ENCODE data around the gene CYSTM1.
"Not testable (repeated sequence)": the region's sequence is repeated elsewhere in the genome, so short reads cannot be mapped to it uniquely, and the experiment has no call there.

Gene CYSTM1

DNA sequence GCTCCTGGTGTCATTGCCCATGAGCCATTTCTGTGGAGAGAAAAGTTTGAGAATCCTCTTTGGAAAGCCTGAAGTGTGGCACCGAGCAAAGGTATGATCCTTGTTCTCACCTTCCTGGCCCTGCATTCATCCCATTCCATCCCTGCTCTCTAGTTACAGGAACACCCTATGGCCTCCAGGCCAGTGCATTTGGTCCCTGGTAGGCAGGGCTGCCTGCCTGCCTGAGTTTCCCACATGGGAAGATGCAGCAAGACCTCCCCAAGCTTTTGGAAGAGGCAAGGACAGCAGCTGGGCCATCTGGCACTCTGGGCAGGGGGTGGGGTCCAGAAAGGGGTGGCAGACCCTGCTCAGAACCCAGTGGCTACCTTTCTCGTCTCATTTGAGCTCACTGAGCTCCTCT is 24.8 kb upstream of the CYSTM1 start:
- no peak for DNase-seq (ENCODE audit: low spot score)

DNA sequence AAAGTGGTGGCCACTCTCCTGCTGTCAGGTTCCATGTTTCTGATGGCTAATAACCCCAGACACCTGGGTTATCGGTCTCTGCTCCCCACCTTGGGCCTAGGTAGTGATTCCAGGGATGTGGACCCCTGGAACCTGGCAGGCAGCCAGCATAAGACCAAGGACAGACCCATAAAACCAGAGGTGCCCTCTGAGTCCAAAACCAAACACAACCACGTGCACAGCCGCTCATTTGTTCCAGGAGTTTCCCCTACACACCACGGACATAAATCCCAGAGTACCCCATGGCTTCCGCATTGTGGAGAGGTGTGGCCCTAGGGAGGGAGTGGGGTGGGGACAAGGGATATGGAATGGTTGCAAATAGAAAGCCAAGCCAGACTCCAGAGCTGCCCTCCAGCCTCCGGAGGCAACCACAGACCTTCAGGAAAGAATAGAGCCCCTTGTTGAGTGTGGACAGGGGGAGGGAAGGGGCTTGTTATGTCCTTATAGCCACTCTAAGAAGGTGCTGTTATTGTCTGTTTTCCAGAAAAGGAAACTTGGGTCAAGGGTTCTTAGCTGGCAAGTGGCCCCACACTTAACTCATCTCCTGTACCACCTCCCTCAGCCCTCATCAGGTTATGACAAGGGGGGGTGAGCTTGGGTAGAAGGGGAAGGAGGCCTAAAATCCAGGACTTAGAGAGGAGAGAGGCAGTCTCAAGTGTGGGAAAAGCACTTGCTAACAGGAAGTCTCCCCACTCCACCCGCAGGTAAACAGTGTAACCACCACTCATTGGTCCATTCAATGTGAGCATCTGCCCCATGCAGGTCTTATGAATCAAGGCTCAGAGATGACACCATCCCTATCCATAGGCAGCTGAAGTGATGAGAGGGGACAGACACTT is 23.6 kb upstream of the CYSTM1 start:
- DNase-seq (ENCODE audit: low spot score), result no peak

DNA sequence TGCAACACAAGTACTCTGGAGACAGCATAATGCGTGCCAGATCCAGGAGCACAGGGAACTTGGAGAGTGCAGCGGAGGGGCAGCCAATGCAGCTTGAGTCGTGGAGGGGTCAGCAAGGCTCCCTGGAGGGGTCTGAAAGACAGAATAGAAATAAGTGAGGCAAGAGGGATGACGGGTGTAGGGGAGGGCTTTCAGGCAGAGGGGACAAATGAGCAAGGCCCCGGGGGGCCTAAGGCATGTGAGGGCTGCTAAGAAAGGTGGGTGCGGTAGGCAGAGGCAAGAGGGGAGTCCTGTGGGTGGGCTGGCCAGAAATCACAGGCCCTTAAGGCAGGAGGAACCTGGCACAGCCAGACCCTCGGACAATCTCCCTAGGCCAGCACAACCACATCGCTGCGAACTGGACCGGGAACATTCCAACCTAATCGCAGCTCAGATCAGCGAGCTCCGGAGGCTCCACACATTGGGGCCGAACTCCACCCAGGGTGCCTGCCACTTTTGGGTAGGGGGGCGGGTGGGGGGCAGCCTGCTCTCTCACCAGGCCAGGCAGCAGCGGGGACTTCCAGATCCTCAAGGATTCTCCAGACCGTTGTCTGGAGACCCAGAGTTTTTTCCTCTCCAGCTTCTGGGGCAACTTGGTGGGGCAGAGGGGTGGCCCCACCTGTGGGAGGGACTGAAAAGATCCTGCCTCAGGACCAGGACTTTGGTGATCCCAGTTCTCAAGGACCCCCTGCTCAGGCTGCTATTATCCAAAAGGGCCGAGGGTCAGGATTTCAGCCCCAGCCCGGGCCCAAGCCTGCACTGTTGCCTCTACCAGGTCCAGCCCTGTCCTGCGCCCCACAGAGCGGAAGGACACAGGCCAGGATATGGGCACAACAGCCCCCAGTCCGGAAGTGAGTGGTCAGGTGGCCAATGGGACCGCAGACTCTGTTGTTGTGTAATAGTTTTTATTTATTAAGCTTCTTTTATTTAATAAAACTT is 22.7 kb upstream of the CYSTM1 start:
- no peak for DNase-seq (ENCODE audit: low spot score)

DNA sequence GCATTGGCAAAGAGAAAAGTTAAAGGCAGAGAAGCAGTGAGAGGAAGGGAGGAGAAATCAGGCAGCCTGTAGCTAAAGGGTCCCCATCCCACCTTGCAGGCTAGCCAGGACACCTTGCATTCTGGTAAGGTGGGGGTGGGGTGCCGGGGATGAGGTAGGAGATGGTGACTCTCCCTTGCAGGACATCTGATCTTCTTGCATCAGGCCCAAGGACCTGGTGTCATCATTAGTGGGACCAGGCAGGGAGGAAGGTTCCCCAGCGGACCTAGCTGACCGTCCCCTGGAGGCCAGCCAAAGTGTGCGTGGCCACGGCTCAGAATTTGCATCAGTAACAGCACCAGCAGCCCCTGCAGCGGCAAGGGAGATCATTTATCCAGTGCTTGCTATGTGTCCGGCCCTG is 21.7 kb upstream of the CYSTM1 start:
- DNase-seq (ENCODE audit: low spot score), result no peak

DNA sequence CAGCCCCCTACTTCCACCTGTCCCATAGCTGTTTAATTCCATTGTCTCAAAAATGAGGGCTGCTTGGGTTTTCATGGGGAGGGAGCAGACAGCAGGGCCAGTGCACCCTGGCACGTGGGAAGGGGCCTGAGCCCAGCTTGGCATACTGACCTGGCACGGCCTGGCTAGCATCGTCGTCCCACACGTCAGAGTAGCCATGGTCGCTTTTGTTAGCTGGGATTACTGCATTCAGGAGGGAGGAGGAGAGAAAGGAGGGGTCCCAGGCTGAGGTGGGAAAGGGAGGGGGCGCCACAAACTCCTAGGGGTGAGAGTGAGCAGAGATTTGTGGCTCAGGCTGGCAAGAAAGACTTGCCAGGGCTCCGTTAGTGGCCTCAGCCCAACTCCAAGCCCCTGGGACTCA is 21.1 kb upstream of the CYSTM1 start:
- no peak for DNase-seq (ENCODE audit: low spot score)

DNA sequence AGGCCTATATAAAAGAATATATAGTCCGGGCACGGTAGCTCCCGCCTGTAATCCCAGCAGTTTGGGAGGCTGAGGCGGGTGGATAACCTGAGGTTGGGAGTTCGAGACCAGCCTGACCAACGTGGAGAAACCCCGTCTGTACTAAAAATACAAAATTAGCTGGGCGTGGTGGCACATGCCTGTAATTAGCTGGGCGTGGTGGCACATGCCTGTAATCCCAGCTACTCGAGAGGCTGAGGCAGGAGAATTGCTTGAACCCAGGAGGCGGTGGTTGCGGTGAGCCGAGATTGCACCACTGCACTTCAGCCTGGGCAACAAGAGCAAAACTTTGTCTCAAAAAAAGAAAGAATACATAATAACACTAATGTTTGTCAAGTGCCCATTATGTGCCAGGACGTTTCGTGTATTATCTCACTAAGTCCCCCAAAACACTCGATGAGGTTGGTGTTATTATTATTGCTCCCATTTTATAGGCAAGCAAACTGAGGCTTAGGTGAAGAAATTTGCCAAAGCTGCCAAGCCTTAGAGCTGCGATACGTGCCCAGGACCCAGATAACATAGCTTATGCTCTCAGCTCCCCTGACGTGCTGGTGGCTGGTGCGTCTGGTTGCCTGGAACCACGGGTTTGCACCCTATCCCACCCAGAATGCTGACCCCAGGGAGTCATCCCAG is 20.1 kb upstream of the CYSTM1 start:
- not testable (repeated sequence) for DNase-seq (ENCODE audit: low spot score)

DNA sequence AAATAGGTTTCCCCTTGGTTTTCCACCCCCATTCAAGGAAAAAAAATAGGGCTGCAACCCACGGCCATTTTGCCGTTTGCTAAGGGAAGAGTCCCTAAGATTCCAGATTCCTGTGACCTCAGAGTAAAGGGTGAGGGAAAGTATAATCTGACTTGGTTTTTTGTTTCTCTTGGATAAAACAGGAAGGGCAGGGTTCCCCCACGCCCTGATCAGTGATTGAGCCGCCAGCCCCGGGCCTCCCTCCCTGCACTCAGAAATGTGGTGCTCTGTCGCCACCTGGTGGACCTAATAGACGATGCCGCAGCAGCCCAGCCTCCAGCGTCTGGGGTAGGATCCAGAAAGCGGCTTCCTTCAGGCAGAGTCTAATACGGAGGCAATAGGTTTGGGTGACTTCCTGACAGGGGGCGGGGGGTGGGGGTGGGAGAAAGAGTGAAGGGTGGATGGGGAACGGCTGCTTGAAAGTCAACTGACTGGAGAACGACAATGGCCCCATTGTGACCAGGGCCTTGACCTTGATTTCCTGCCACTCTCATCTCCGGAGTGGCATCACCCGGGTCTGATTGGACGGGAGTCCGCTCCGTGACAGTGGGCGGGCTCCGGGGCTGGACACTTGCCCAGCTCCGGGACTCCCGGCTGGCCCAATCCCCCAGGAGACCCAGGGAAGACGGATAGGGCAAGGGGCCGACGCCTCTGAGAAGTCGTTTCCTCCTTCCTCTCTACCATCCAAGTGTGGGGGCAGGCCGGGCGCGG is 17.8 kb upstream of the CYSTM1 start:
- DNase-seq (ENCODE audit: low spot score), result peak; percentile 85

DNA sequence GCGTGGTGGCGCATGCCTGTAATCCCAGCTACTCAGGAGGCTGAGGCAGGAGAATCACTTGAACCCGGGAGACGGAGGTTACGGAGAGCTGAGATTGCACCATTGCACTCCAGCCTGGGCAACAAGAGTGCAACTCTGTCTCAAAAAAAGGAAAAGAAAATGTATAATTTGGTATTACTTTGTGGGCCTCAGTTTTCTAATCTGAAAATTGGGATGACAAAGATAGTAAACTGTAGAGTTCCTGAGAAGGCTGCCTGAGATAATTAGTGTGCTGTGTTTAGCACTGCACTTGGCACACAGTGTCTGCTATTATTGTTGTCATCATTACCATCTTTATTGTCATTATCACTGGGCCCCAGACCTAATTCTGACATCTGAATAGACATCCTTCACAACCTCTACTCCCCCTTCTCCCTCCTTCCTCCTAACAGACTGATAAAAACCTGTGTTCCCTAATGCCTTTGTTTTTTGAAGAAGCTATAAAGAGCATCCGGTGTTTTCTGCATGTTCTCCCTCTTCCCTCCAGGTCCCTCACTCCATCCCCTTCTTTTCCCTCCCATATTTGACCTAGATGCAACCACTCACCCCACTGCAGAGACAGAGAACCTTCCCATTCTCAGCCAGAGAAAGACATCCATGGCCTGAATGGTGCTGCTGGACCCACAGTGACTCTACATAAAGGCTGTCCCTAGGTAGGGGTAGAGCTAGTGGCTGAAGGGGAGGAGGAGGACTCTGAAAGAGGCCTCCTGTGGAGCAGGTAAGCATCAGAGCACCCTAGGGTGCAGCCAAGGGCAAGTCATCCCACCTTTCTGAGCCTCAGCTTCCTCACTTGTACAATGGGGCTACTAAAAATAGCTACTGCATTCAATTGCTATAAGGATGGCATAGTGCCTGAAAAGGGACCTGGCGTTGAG is 15.7 kb upstream of the CYSTM1 start:
- DNase-seq (ENCODE audit: low spot score), result no peak

DNA sequence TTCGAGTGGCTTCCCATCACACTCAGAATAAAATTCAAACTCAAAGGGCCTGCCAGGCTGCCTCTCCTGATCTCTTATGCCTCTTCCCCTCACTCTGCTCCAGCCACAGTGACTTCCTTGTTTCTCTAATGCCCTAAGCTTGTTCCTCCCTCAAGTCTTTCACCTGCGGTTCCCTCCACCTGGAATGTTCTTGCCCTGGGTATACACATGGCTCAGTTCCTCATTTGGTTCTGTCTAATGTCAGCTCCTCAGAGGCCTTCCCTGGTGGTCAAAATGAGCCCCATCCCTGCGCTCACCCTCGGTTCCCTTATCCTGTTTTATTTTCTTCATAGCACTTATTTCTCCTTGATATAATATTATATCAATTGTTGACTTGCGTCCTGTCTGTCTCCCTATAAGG is 12.7 kb upstream of the CYSTM1 start:
- no peak for DNase-seq (ENCODE audit: low spot score)

DNA sequence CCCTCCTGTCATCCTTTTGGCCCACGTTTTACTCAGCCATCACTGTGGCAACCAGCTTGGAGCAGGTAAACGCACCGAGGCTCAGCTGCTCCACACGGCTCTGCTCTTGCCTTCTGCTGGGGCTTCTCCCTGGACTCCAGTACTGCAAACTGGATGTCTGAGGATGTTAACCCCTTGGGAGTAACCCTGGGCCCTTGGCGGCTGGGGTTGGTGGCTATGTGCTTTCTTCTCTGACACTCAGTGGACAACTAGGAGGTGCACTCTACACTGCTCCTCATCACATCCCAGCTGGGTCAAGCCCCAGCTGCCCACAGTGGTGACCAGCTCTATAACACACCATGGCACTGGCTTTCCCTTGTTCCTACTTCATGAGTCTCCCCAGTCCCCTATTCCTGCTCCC is 12.2 kb upstream of the CYSTM1 start:
- DNase-seq (ENCODE audit: low spot score), result no peak

DNA sequence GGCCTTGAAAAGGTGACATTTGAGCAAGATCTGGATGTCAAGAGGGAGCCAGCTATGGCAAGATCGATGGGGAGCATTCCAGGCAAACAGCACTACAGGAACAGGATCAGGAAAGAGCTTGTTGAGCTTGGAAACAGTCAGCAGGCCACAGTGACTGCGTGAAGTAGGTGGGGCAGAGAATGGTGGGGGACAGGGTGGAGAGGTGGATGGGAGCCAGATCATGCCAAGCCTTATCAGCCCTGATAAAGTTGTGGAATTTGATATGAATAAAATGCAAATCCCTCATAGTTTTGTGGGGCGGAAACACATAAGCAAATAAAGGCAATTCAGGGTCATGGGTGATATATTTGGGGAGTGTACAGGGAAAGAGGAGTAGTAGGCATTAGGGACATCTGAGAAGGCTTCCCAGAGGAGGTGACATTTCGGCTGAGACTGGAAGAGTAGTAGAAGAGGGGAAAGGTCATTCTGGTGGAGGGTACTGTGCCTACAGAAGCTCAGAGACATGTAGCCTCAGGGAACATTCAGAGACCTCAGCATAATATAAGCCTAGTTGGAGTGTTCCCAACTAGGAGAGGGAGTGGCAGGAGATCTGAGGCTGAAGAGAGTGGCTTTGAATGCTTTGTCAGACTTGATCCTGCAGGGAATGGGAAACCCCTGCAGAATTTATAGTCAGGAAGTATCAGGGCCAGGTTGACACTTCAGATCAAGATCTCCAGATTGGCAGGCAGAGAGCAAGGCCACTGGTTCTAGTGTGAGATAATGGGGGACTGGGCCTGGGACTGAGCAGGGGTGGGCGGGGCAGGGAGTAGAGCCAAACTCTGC is 9.7 kb upstream of the CYSTM1 start:
- no peak for DNase-seq (ENCODE audit: low spot score)

DNA sequence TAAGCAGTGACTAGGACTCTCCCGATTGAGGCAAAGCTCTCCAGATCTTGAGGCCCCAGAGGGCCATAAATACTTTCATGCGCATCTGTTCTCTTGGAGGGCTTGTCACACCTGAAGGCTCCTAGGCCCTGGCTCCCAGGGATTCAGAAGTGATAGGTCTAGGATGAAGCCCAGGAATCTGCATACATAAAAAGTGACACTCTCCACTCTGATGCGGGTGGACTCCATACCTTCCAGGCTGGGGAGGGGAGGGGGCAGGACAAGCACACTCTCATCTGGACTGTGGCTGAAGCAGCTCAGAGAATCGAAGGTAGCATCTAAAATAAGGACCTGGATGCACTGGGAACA is 9.1 kb upstream of the CYSTM1 start:
- no peak for DNase-seq (ENCODE audit: low spot score)

DNA sequence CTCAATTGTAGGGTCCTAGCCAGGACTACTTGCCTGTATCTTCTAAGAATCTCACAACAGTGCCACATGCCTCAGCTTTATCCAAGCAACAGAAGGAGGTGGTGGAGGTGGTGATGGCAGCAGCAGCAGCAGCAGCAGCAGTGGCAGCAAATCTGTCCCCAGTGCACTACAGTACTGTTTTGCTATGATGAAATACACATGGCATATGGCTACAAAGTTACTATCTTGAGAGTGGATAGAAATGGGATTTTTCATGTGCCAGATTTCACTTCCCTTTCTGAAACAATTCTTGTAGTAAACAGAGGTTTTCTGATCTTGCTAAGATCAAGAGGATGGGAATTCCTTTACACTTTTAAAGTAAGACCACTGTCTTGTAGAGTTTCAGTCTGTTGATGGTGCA is 8.1 kb upstream of the CYSTM1 start:
- DNase-seq (ENCODE audit: low spot score), result no peak

DNA sequence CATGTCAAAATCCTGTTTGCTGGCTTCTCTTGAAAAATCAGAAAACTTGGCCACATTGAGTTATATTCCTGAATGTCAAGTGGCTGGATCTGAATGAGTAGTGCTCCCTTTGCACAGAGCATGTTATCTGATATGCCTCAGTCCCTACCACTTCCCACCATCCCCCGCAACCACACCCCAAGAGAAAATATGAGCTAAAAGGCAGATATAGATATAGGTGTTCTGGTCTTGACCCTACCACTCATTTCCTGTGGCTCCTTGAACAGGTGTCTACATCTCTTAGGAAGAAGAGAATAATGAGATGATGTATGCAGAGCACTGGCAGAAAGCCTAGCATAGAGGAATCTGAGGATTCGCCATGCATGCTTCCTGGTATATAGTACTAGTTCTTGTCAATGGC is 6.6 kb upstream of the CYSTM1 start:
- no peak for DNase-seq (ENCODE audit: low spot score)

DNA sequence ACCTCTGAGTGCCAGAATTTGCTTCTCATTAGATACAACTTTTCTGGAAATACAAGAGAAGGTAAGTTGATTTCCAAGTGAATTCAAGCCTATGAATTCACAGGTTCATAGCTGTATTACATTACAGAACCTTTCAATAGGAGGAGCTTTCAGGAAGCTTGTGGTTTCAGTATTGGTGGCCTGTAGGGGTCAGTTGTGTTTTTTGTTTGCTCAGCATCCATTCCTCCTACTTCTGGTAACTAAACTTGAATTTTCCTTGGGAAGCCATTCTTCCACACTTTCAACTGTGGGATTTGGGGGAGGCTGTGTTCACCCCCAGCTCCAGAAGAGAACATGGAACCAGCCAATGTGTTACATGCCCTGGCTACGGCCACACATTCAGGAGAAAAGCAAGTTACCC is 5.6 kb upstream of the CYSTM1 start:
- DNase-seq (ENCODE audit: low spot score), result no peak

DNA sequence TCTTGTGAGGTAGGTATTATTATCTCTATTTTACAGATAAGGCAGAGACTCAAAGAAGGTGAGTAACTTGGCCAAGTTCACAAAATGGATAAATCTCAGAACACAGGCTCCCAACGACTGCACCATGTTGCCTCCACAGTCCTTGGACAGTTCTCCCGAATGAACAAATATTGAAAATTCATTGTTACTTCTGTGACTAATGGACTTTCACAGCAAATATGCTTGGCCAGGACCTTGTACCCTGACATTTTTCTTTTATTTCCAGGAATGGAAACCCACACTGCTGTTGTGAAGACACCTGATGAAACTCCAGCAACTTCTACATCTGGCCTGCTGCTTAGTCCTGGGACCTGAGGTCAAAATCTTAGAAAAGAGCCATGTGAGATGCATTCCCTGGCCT is 2.5 kb upstream of the CYSTM1 start:
- DNase-seq (ENCODE audit: low spot score), result no peak

DNA sequence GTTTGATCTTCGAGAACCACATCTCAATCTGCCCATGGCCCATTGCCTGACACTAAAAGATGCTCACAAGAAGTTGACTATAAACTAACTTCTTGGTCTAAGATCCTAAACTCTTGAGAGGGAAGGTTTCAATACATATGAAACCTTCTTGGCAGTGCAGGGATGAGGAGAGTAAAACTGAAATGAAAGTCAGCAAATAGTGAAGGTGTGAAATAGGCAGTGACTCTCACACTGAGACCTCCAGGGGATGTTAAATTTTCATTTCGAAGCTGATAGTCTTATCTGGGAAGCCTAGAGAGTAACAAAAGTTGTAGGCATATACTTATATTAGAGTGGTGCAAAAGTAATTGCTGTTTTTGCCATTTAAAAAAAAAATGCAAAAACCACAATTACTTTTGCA is 974 bp upstream of the CYSTM1 start:
- no peak for DNase-seq (ENCODE audit: low spot score)

DNA sequence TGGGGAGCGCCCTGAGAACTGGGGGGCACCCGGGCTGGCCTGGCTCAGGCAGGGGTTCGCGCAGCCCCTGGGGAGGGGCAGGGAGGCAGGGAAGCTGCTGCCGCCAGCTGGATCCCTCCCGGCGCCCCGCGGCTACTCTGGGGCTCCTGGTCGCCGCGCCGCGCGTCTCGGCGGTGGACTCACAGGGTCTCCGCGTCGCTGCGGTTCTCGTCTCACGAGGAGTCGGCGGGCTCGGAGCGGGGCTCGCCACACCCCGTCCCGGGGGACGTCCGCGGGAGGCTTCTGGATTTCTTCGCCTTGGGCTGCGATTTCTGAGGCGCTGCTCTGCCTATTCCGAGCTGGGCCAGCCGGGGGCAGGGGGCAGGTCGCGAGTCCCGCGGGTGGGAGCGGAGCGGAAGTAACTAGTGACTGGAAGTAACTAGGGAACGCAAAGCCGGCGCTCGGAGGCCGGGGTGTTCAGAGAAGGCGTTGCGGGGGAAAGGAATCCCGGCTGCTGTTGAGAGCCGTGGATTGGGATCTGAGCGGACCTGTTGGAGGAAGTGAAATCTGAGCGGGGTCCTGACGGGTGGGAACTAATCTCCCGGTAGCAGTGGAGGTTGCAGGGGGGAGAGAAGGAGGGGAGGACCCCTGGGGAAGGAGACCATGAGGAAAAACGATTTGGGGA is 511 bp downstream of the CYSTM1 start:
- DNase-seq (ENCODE audit: low spot score), result peak; percentile 41

DNA sequence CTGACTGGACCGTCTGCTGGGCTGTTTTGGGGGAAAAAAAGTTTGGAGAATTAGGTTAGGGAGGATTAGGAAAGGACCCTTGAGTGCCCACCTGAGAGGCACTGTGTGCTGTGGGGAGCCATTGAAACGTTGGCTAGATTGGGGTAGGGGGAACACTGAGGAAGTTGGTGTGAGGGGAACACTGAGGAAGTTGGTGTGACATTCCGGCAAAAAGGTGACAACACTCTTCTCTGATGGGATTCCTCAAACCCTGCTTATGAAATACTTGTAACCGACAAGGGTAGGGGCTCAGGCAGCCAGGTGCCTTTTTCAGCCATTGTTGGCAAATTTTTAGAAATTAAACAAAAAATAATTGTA is 1.0 kb downstream of the CYSTM1 start:
- no peak for DNase-seq (ENCODE audit: low spot score)

DNA sequence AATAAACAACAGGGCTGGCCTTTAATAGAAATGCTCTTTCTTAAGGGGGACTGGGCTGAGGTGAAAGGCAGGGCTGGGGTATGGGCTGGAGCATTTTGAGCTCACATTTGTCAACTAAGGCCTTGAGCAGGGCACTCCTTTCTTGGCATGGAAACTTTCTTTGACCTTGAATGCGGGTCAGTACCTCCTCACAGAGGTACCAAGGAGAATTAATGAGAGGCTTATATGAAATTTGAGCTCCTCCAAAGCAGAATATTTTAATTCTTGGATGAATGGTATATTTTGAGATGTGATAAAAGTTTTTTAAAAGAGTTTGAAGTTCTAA is 3.1 kb downstream of the CYSTM1 start:
- DNase-seq (ENCODE audit: low spot score), result no peak
